ENCODE data around the gene BOC. TPM values are rescaled to one million over a fixed set of nuclear protein-coding genes. Genes with fewer than 3 reads are reported as not detected.

Gene BOC
- total RNA-seq, 1 experiment from 2014 or later, result 3.5 TPM

- Histone ChIP-seq H3K4ac (ENCODE audit: low read depth, low read length) (no peak overlapping the region), H4K8ac (replicated peaks; ENCODE audit: insufficient read length, low read depth, low read length) (no peak overlapping the region), H3K79me2 (ENCODE audit: insufficient read depth, low read length) (no peaks in the 10 kb centered on the region), H3K56ac (ENCODE audit: insufficient read length, low read depth, low read length) (no peak overlapping the region), H3K18ac (ENCODE audit: insufficient read length, low read depth, low read length) (no peak overlapping the region), H2BK12ac (ENCODE audit: insufficient read length, low read depth, low read length) (no peak overlapping the region), H2BK5ac (ENCODE audit: insufficient read length, low read length) (no peak overlapping the region), H2AFZ (ENCODE audit: low read length) (no peak overlapping the region), H4K20me1 (ENCODE audit: control insufficient read depth, insufficient read depth, insufficient read length) (no peaks in the 10 kb centered on the region), H4K91ac (ENCODE audit: insufficient read length, low read depth, low read length) (no peak overlapping the region), H3K14ac (ENCODE audit: insufficient read depth, low read length) (no peak overlapping the region; the same call in 1 of the 2 replicates), H2BK15ac (ENCODE audit: low read depth, low read length) (no peak overlapping the region), H2BK20ac (ENCODE audit: low read depth, low read length, poor library complexity, severe bottlenecking) (no peak overlapping the region), H3K4me1 (ENCODE audit: insufficient read depth, low read length) (peaks cover 6% of the 10 kb centered on the region; the same call in 1 of the 2 replicates), H3K4me2 (ENCODE audit: insufficient read depth, insufficient read length, low read length) (no peak overlapping the region), H4K5ac (ENCODE audit: insufficient read length, low read depth, low read length) (no peak overlapping the region), H2BK120ac (ENCODE audit: low read depth, low read length, poor library complexity, severe bottlenecking) (no peak overlapping the region), H3K23me2 (ENCODE audit: insufficient read length, low read depth, low read length, poor library complexity, severe bottlenecking) (no peaks in the 10 kb centered on the region), H3K79me1 (ENCODE audit: insufficient read depth, low read depth, low read length, poor library complexity, severe bottlenecking) (no peaks in the 10 kb centered on the region), H3K27ac (ENCODE audit: insufficient read length, low read depth, low read length) (no peak overlapping the region), H3T11ph (ENCODE audit: low read length) (no peak overlapping the region), H3K27me3 (ENCODE audit: insufficient read depth, low read length) (no peaks in the 10 kb centered on the region), H3K9me3 (ENCODE audit: control insufficient read depth, low read depth, low read length) (no peaks in the 10 kb centered on the region), H3K23ac (ENCODE audit: insufficient read length, low read depth, low read length) (no peak overlapping the region), H2AK5ac (ENCODE audit: insufficient read length, low read length) (no peak overlapping the region), H3K9ac (ENCODE audit: extremely low read depth, insufficient read length, low read length) (no peak overlapping the region)
- H3K36me3 Mint-ChIP-seq (ENCODE audit: insufficient read depth in 1 of 3, low read depth in 3 of 3), result peaks cover 0 to 21% (median 4%) of the 10 kb centered on the region in 3 experiments; a peak in 4 of 7 replicates
- no peak for TF ChIP-seq CTCF (conservative IDR thresholded peaks at IDR 0.05)
- H3K4me3 Mint-ChIP-seq, result no peak overlapping the region
- no peak overlapping the region for H3K27ac Mint-ChIP-seq
- no peaks in the 10 kb centered on the region for H3K9me3 Mint-ChIP-seq
- WGBS (ENCODE audit: extremely low coverage, insufficient read length, low lambda C conversion rate), result no CpG with 5 or more reads among the region's 8 CpGs
- H3K27me3 Mint-ChIP-seq (ENCODE audit: low read depth), result no peaks in the 10 kb centered on the region
- H3K4me1 Mint-ChIP-seq, result peaks cover 36 to 49% of the 10 kb centered on the region in 2 experiments
- no peak for DNase-seq
Measured at GRCh38 chr3:113249601-113250000, 38.2 kb downstream of the BOC start.
